ENCODE results near the gene DAB2.

DNA sequence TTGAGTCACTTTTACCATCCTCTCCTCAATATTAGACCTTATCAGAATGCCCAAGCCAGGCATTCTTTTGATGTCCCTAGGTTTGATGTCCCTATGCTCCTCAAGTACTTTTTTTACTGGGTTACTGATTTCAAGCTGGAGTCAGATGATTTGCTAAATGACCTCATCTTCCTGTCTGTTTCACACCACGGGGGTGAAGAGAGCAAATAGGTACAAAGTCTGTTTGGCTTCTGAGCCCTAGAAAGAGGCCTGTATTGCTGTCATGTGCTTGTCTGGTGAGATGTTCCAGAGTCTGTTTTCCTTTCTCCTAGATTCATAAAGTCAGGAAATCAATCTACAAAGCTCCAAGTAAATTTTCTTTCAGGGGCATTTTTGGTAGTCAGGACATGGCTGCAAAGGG lies 12.7 kb upstream of the DAB2 start:
- TF ChIP-seq, protein P1, sequence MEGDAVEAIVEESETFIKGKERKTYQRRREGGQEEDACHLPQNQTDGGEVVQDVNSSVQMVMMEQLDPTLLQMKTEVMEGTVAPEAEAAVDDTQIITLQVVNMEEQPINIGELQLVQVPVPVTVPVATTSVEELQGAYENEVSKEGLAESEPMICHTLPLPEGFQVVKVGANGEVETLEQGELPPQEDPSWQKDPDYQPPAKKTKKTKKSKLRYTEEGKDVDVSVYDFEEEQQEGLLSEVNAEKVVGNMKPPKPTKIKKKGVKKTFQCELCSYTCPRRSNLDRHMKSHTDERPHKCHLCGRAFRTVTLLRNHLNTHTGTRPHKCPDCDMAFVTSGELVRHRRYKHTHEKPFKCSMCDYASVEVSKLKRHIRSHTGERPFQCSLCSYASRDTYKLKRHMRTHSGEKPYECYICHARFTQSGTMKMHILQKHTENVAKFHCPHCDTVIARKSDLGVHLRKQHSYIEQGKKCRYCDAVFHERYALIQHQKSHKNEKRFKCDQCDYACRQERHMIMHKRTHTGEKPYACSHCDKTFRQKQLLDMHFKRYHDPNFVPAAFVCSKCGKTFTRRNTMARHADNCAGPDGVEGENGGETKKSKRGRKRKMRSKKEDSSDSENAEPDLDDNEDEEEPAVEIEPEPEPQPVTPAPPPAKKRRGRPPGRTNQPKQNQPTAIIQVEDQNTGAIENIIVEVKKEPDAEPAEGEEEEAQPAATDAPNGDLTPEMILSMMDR (IDR thresholded peaks at IDR 0.05; ENCODE audit: low read depth, low read length, poor library complexity, severe bottlenecking) = no peak
- no peak for TF ChIP-seq EZH2phosphoT487 (IDR thresholded peaks at IDR 0.05; ENCODE audit: borderline replicate concordance, low read length)
